Aorta (tissue), 5 donors: ENCODE results near the gene RTN4RL1. TPM values are rescaled to one million over a fixed set of nuclear protein-coding genes. Genes with fewer than 3 reads are reported as not detected.

Source experiments
- ATAC-seq: fragments of 200-7000 bp; cut with Tn5 transposase; one replicate; pipeline ENCODE4 v1.9.1; 2022; ENCODE audit warnings: moderate library complexity; ENCODE audit not compliant: low FRiP score
- DNase-seq, 2 donors: peaks; one replicate each; pipeline ENCODE4 v3.0.0-alpha.2; 2020
- H3K27ac ChIP-seq, 2 donors: one replicate each; pipeline ENCODE4 v1.5.1; 2013; ENCODE audit warnings: low read length in 2 of 2, mild to moderate bottlenecking in 2 of 2, moderate library complexity in 2 of 2, control low read depth in 1 of 2, inconsistent platforms in 1 of 2, low read depth in 1 of 2
- H3K27me3 ChIP-seq, 2 donors: one replicate each; pipeline ENCODE4 v1.6.1; 2013; ENCODE audit warnings: control low read depth in 1 of 2, low read length in 1 of 2, mild to moderate bottlenecking in 1 of 2, moderate library complexity in 1 of 2; ENCODE audit not compliant: insufficient read depth in 2 of 2, control insufficient read depth in 1 of 2
- H3K36me3 ChIP-seq, 2 donors: one replicate each; pipeline ENCODE4 v1.6.1; 2013; ENCODE audit warnings: control low read depth in 1 of 2, low read length in 1 of 2, mild to moderate bottlenecking in 1 of 2; ENCODE audit not compliant: insufficient read depth in 2 of 2, control insufficient read depth in 1 of 2
- H3K4me1 ChIP-seq, 2 donors: one replicate each; pipeline ENCODE4 v1.6.1; 2013; ENCODE audit warnings: low read length in 2 of 2, control low read depth in 1 of 2, mild to moderate bottlenecking in 1 of 2, moderate library complexity in 1 of 2; ENCODE audit not compliant: insufficient read depth in 2 of 2, control insufficient read depth in 1 of 2
- H3K4me3 ChIP-seq, 2 donors: one replicate each; pipeline ENCODE4 v1.5.1; 2013; ENCODE audit warnings: low read length in 2 of 2, control low read depth in 1 of 2, mild to moderate bottlenecking in 1 of 2
- H3K9me3 ChIP-seq: one replicate; pipeline ENCODE4 v1.6.1; 2013; ENCODE audit warnings: mild to moderate bottlenecking, low read length; ENCODE audit not compliant: control insufficient read depth
- WGBS, 2 donors: extraction: QIAGEN DNeasy Blood & Tissue Kit; methylation state at CpG; one replicate each; pipeline ENCODE4 v1.1.7; 2013; 5-methylcytosine and 5-hydroxymethylcytosine counted together
- intact Hi-C, 2 donors: fragments of 100-400 bp; cut with DNase I; formaldehyde crosslinking; loops; one replicate each; pipeline versions ENCODE4 v1.14.2 to v1.15.0; 2022
- polyA plus RNA-seq, 2 donors: library from polyadenylated mRNA; stranded (reverse); fragments of 200-250 nt; gene quantifications; one replicate each; pipeline ENCODE4 v1.2.3, GENCODE V29; 2013
- total RNA-seq, 2 donors: library from RNA; stranded (reverse); fragmentation: NEBNext Ultra II Directional; extraction: Animal tissue kit (Norgen Biotek cat#: 25700); gene quantifications; one replicate each; pipeline ENCODE4 v1.2.1, GENCODE V29; 2021
- donor health status: healthy with polysubstance abuse.
- donor health status: Bipolar disorder and iron deficiency.
- donor health status: DM: no; HTN: no; CAD: no.
- donor health status: DM: no; HTN: no; CAD: no.
- donor health status: DM: yes; HTN: yes; CAD: no.

The RTN4RL1 gene
- total and polyA plus RNA-seq, 4 donors: 0.25 to 5.2 (median 2.2) TPM

DNA sequence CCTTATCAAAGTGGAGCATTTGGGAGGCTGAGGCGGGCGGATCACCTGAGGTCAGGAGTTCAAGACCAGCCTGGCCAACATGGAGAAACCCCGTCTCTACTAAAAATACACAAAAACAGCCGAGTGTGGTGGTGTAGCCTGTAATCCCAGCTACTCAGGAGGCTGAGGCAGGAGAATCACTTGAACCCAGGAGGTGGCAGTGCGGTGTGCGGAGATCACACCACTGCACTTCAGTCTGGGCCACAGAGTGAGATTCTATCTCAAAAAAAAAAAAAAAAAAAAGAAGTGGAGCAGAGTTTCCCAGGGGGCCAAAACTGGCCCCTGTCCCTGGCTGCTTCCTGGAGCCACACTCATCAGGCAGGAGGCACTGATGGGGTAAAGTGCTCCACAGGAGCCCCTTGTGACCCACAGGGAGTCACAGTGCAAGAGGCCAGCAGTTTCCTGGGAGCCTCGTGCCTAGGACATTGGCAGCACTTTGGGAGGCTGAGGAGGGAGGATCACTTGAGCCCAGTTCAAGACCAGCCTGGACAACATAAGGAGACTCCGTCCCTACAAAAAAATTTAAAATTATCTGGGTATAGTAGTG is 44.4 kb downstream of the RTN4RL1 start:
- Histone ChIP-seq H3K4me1 (no peaks in the 10 kb centered on the region), H3K4me3 (no peak overlapping the region), H3K27me3 (no peaks in the 10 kb centered on the region), H3K36me3 (no peaks in the 10 kb centered on the region), H3K27ac (no peak overlapping the region), H3K9me3 (no peaks in the 10 kb centered on the region)
- WGBS, 2 donors: 85 to 87% methylated on average over 8 of the region's 8 CpGs
- ATAC-seq (no peak), DNase-seq (no peak)
- intact Hi-C loops: no loop called here

DNA sequence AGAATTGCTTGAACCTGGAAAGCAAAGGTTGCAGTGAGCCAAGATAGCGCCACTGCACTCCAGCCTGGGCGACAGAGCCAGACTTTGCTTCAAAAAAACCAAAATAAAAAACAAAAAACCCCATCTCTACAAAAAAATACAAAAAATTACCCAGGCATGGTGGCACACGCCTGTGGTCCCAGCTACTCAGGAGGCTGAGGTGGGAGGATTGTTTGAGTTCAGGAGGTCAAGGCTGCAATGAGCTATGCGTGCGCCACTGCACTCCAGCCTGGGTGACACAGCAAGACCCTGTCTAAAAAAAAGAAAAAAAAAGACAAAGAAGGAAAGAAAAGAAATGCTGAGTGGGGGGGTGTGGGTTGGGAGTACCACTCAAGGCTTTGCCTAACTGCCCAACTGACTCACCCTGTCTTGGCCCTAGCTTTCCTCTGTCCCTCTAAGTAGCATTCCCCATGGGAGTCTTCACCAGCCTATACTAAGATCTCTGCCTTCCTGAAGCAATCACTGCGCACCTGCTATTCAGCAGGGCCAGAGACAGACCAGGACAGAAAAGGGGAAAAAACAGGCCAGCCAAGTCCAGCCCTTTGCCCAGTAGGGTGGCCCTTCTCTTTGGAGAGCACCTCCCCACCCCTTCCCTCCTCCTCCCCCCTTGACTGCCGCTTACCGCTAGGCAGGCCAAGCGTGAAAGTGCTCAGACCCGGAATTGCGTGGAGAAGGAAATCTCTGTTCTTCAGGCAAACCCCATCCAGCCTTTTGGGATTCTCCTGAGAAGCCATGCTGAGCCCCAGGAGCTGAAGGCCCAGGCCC is 45.8 kb downstream of the RTN4RL1 start:
- intact Hi-C loops: no loop called here
- ATAC-seq: no peak
- H3K9me3 ChIP-seq: no peaks in the 10 kb centered on the region
- no peak overlapping the region for H3K4me3 ChIP-seq
- H3K27ac ChIP-seq: no peak overlapping the region
- no peaks in the 10 kb centered on the region for H3K36me3 ChIP-seq
- H3K27me3 ChIP-seq: no peaks in the 10 kb centered on the region
- WGBS, 2 donors: 87 to 94% methylated on average over 11 of the region's 11 CpGs
- no peaks in the 10 kb centered on the region for H3K4me1 ChIP-seq
- no peak for DNase-seq

DNA sequence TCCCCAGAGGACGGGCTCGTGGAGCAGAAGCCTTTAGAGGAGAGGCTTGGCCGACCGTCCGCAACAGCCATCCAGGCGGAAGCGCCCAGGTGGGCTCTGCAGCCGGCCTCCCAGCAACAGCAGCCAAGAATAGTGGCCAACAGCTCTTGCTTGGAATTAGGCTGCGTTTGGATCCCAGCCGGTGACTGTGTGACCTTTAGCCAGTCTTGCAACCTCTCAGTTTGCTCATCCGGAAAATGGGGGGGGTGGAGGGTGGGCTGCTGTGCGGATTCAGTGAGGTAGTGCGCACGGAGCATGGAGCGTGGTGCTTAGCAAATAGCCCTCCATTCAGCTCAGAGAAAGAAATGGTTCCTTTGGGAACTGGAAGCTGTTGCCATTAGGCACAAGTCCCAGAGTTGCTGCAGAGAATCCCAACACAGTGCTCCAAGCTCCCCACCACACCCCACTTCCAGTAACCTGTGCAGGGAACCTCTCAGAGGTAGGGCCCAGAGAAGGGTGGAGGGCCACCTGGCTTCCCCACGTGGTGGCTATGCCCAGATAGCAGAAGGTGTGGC is 46.7 kb downstream of the RTN4RL1 start:
- WGBS, 2 donors: 78% methylated on average over 16 of the region's 16 CpGs
- H3K27ac ChIP-seq: no peak overlapping the region
- H3K4me3 ChIP-seq: no peak overlapping the region
- no peak for DNase-seq
- no peaks in the 10 kb centered on the region for H3K4me1 ChIP-seq
- intact Hi-C loops: no loop called here
- H3K36me3 ChIP-seq: no peaks in the 10 kb centered on the region
- H3K27me3 ChIP-seq: no peaks in the 10 kb centered on the region
- H3K9me3 ChIP-seq: no peaks in the 10 kb centered on the region
- no peak for ATAC-seq

DNA sequence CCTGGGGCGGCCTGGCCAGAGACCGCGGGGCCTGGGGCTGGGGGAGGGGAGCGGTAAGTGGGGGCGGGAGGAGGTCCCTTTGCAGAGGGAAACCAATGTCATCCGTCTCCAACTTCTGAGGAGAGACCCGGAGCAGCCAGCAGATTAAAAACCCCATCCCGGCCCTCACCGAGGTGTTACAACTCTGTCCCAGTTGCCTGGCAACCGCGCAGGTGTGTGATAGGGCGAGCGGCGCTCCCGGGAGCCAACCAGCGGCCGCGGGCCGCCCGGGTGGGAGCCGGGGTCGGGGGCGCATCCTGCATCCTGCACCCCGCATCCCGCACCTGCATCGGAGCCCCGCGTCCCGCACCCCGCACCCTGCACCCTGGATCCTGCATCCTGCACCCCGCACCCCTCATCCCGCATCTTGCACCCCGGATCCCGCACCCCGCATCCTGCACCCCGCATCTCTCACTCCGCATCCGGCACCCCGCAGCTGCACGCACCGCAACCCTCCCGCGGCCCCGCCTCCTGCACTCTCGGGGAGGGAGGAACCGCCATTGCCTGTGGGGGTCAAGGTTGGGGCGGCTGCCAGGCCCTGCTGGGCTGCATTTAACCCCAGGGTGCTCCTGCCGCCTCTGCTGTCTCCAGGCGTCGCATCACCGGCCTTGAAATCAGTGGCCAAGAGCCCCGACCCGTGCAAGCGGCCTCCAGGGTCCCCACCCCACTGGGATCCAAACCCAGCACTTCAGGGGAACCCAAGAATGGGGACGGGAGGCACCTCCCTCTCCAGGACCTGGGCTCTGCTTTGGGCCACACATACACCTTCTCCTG is 47.3 kb downstream of the RTN4RL1 start:
- no peaks in the 10 kb centered on the region for H3K27me3 ChIP-seq
- intact Hi-C loops: no loop called here
- 12 to 13% methylated on average over 39 to 55 of the region's 55 CpGs for WGBS, 2 donors

DNA sequence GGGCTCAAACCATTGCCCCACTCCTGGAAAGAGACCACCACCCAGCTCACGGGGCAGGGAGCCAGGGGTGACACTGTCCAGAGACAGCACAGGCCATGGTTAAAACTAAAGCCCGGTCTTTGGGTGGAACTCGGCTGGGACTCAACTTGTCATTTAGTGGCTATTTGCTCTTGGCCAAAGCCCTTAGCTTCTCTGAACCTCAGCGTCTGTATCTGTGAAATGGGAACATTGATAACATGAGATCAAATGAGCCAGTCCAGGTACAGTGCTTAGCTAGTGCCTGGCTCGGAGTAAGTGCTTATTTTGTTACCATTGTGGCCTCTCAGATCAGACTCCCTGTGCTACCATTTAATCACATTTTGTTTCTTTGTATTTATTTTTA is 48.5 kb downstream of the RTN4RL1 start:
- Histone ChIP-seq H3K27ac (no peak overlapping the region), H3K4me1 (no peaks in the 10 kb centered on the region), H3K36me3 (no peaks in the 10 kb centered on the region), H3K4me3 (no peak overlapping the region), H3K9me3 (no peaks in the 10 kb centered on the region), H3K27me3 (no peaks in the 10 kb centered on the region)
- intact Hi-C loops: no loop called here
- no peak for ATAC-seq
- 87 to 88% methylated on average over 5 of the region's 5 CpGs for WGBS, 2 donors
- DNase-seq: no peak

More for the DNA sequence above, 47.3 kb downstream of the RTN4RL1 start:
- Histone ChIP-seq H3K9me3 (no peaks in the 10 kb centered on the region), H3K36me3 (no peaks in the 10 kb centered on the region), H3K4me1 (no peaks in the 10 kb centered on the region), H3K27ac (no peak overlapping the region), H3K4me3 (no peak overlapping the region)
- DNase-seq: no peak
- ATAC-seq: no peak

DNA sequence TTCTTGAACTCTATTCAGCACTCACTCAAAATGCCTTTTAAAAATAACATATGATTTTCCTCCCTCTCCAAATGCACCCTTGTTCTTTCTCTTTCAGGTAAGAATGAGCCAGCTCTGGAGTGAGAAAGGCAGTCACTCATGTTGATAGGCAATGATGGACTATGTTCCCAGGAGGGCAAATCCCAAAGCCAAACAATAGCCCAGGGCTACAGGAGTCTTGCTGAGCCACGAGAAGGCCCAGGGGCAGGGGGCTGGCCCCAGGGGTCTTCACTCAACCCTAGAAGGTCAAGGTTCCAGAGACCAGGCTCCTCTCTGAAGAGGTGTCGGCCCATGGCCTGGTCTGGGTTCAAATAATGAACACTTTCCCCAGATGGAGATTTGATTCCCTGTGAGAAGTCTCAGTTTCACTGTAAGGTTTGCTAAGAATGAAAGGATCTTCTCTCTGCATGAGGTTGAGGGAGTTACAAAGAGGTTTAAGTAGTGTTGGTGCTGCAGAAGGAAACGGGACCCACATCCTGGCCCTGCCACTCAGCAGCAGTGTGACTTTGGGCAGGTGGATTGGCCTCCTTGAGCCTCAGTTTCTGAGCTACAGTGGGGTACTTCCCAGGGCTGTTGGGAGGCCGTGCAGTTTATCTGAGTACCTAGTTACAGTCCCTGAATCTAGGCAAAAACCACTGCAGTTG is 49.0 kb downstream of the RTN4RL1 start:
- H3K9me3 ChIP-seq: no peaks in the 10 kb centered on the region
- H3K4me1 ChIP-seq: no peaks in the 10 kb centered on the region
- ATAC-seq: no peak
- WGBS, 2 donors: 82 to 87% methylated on average over 4 of the region's 4 CpGs
- DNase-seq: no peak
- no peak overlapping the region for H3K27ac ChIP-seq
- intact Hi-C loops: loop anchor here in 1 of 2 donors (1.0 kb wide), 1 partner anchor 16 kb away; no protein-coding TSS in a partner anchor
- H3K27me3 ChIP-seq: no peaks in the 10 kb centered on the region
- no peaks in the 10 kb centered on the region for H3K36me3 ChIP-seq
- no peak overlapping the region for H3K4me3 ChIP-seq

DNA sequence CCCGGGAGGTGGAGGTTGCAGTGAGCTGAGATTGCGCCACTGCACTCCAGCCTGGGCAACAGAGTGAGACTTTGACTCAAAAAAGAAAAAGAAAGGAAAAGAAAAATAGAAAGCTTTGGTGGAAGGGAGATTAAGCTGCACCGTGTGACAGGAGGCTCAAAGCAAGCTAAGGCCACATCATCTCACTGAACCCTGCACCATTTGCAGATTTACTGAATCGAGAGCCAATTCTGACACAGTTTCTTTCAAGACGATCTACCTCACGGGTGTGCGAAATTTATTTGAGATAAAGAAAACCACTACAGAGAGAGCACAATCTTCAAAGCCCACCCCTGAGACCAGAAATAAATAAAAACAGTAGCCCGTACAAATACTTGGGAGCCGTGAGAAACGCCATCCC is 49.6 kb downstream of the RTN4RL1 start:
- Histone ChIP-seq H3K4me3 (no peak overlapping the region), H3K27me3 (no peaks in the 10 kb centered on the region), H3K36me3 (no peaks in the 10 kb centered on the region), H3K27ac (no peak overlapping the region), H3K9me3 (no peaks in the 10 kb centered on the region), H3K4me1 (no peaks in the 10 kb centered on the region)
- intact Hi-C loops: loop anchor here in 1 of 2 donors (1.0 kb wide), 1 partner anchor 15 kb away; no protein-coding TSS in a partner anchor
- 92 to 93% methylated on average over 10 of the region's 10 CpGs for WGBS, 2 donors
- ATAC-seq (no peak), DNase-seq (no peak)

DNA sequence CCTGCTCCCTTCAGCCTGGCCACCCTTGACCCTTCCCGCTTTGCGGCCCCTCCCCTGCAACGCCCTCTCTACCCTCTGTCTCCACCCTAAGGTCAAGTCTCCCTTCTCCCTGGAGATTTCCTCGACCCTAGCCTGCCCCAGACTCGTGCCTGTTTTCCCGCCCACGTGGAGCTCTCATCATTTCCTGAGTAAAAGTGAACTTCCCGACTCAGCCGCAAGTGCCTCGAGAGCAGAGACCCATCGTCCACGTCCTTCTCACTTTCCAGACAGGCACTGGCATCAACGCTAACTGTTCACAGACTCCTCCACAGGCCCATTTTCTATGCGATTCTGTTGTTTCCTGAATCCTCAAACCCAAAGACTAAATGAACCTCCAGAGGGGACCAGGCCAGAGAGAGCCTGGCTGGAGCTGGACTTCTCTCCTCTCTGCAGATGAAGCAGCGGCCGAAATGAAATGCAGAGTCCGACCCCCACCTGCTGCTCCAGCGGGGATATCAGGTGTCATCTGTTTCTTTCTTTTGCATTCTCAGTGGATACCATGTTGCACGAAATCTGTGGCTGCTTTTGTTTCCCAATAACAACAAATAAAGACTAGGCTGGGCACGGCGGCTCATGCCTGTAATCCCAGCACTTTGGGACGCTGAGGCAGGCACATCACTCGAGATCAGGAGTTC is 52.5 kb downstream of the RTN4RL1 start:
- intact Hi-C loops: no loop called here

More for the DNA sequence above, 52.5 kb downstream of the RTN4RL1 start:
- H3K4me3 ChIP-seq: no peak overlapping the region
- no peaks in the 10 kb centered on the region for H3K4me1 ChIP-seq
- no peaks in the 10 kb centered on the region for H3K27me3 ChIP-seq
- ATAC-seq: no peak
- DNase-seq: peak in 1 of 2 donors; percentile 59
- no peak overlapping the region for H3K27ac ChIP-seq
- H3K36me3 ChIP-seq: no peaks in the 10 kb centered on the region
- WGBS, 2 donors: 78% methylated on average over 23 of the region's 23 CpGs
- peaks cover 1% of the 10 kb centered on the region for H3K9me3 ChIP-seq
